Stimulated activated CD8-positive, alpha-beta memory T cell treated with anti-CD3 and anti-CD28 coated beads, Interleukin-4, amount 100 ng/mL, for 1 hour (primary cell): ENCODE data around the gene GRM5.

Experiments
- DNase-seq, 2 donors: peaks; one replicate each; pipeline ENCODE4 v3.0.0-alpha.2; 2020; ENCODE audit warnings: low read depth in 2 of 2, low spot score in 1 of 2

The GRM5 gene

GRCh38 chr11:88620568-88621130 is 445.1 kb downstream of the GRM5 start:
- DNase-seq: no peak

DNA sequence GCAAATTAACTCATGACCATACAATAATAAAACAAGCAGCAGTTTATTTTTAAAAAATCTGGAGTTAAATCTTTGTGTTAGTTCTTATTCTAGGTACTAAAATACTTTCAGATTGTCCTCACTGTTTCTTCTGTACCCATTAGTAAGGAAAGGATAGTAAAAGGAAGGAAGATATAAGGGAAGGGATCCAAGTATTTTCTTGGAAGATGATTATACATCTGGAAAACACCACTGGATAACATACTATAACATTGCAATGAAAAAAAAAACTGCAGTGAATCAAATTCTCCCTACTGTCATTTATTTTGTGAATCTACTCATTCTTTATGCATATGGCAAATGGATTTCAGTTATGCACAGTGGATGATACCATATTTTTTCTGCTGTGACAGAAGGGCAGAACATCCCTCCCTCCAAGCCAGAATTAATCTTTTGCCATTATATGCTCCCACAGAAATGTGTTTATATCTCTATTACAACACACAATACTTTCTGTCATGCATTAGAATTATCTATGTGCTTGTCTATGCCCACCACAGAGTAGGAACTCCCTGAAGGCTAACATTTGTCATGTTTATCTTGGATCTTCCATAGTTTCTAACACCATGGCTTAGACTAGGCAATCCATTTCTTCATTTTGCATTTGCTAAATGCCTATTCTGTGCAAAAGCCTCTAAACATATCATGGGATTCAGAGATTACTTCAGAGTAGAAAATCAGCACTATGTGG is 446.0 kb downstream of the GRM5 start:
- DNase-seq: no peak

DNA sequence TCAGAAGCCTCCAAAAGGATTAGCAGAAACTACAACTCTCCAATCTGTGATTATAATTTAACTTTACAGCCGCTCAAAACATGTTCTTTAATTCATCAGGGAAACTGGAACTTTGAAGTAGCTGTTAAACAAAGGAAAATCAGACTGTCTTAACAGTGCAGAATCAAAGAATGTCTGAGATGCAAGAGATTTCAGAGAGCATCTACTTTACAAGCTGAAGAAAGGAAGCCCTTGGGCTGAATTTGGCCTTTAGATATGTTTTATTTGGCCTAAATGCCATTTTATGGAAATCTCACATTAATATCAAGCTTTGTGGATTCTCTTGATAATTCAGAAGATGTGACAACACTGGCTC is 446.7 kb downstream of the GRM5 start:
- DNase-seq: no peak

GRCh38 chr11:88618327-88619070 is 447.3 kb downstream of the GRM5 start:
- no peak for DNase-seq

DNA sequence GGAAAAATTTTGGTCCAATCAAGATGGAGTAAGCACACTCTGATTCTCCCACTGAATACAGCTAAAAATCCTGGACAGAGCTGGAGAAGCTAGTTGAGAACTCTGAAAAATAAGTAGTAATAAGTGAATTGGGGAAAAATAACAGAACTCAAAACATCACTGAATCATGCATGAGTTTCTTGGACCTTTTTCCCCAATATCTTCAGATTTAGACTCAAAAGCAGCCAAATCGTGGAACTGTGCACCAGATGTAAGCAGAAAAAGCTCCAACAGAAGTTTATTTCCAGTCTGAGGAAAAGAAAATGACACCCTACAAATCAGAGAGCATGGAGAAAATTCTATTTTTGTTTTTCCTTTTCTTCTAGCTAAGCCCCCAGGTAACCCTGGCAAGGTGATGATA is 448.6 kb downstream of the GRM5 start:
- DNase-seq: no peak

DNA sequence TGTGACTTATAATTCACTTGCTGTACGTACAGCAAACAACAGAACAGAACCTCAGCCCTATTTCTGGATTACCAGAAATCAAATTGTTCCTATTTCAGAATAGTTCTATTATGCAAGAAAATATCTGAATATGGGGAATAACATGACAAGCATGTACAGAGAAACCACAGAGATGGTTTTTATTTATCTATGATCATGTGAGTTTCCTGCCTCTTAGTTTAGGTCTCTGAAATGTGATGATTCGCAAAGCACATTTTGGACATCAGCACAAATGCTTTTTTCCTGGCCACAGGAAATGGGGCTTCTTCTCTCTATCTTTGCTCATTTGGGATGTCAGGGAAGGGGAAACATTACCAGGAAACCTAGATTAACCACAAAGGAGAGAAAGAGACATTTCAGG is 461.5 kb downstream of the GRM5 start:
- DNase-seq: no peak

DNA sequence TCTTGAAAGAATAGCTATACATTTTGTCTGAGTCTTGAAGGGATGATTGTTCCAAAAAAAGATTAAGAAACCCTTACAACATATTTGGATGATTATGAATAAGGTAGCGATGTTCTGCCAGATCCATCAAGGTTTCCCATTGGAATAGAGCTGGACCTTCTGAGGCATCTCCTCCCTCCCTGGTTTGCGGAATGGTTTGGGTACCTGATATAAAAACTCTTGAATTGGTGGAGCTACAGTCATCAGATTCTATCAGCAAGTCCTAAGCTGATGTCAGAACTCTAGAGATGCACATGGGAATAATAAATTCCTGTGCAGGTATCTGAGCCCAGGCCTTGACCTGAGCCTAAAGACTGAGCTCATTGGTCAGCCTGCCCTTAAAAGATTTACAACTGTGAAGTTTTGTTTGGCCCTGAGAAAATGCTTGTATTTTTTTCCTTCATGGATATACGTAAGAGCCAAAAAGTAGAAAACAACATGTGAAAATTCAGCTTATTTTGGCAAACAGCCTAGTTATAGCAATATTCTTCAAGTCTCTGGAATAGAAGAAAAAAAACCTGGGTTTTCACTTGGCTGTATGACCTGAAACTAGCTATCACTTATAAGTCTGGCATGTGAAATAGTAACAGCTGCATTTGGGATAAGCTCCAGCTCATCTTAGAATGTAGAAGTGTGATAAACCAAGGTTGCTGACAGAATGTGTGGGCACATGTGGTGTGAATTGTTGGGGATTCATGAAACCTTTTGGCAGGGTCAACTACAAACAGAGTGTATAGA is 462.5 kb downstream of the GRM5 start:
- no peak for DNase-seq

DNA sequence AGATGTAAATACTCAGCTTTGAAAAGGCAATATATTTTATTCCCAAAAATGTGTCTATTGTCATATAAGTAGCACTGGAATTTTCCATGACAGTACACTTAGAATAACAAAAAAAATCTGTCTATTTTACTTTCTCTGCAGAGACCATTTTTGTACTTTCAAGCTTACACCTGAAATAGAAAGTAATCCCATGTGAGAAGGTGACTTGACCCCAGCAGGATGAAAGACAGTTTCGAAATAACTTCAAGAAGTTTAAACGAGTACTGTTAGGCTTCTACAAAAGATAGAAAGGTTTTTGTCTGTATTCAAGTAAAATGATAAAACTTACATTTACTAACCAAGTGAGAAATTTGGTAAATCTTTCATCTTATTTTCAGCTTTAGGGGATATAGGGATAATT is 468.4 kb downstream of the GRM5 start:
- DNase-seq: no peak

DNA sequence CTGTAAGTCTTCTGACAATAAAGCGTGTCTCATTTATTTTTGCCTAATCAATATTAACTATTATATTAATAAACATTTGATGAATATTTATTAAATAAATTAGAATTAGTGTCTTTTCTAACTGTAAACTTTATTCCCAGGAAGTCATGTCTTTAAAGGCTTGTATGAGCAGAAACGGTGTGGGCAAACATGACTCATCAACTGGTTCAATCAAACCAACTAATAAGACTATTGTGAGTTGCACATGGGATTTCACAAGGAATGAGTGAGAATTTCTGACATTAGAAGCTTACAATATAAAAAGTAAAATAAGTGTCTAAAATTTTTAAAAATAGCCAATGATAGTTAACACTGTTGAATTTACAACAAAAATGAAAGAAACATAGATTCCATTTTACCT is 469.0 kb downstream of the GRM5 start:
- DNase-seq: no peak

DNA sequence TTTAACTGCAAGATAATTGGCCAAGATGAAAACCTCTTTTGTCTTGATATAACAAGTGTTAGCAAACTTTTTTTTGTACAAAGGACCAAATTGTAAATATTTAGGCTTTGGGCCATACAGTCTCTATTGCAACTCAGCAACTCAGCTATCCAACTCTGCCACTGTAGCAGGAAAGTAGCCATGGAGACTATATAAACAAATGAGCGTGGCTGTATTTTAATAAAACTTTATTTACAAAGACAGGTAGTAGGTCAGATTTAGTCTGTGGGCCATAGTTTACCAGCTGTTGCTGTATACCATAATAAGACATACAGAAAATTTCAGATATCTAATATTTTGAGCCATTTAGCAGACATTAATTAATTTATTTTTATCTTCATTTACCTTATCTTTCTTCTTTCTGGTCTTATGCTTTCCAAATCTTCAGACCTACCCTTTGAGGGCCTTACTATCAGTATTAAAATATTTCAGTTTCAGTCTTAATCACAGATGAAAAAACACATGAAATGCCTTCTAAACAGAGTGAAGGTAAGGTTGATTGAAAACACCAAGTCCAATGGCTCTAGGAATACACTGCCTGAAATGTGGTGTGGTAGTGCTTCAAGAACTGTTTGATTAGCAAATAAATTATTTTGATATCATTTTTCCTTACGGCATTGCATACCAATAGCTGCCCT is 471.4 kb downstream of the GRM5 start:
- DNase-seq: no peak

- no peak for DNase-seq
Observed at GRCh38 chr11:88590361-88590760, 475.4 kb downstream of the GRM5 start.

- DNase-seq: no peak
Observed at GRCh38 chr11:88583251-88583650, 482.5 kb downstream of the GRM5 start.

DNA sequence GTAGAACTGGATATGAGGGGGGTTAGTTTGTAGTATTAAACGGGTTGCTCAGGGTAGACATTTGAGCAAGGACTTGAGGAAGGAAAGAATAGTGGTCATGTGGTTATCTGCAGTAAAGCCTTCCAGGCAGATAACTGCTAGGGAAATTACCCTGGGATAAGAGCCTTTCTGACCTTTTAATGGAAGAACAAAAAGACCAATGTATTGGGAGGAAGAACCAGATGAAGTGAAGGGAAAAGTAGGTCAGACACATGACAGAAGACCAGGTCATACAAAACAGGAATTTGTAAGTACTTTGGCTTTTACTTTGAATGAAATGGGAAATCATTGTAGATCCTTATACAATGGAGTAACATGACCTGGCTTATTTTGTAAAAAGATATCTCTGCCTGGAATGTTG is 486.3 kb downstream of the GRM5 start:
- DNase-seq: no peak

- no peak for DNase-seq
Observed at GRCh38 chr11:88576741-88577140, 489.0 kb downstream of the GRM5 start.

DNA sequence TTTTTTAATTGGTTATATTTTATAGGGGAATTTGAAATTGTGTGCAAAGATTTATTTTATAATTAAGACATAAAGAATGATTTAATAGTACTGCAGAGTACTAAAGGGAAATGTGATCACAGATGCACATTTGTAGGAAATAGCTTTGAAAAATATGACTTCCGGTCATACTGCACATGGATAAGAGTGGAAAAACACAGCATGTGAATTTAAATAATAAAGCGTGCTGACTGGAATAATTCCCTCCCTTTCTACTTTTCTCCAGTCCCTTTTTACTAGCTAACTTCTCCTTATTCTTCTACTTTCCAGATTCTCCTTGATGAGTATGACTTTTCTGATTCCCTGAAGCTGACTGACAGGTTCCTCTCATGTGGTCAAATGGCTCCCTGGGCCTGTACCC is 489.9 kb downstream of the GRM5 start:
- DNase-seq: no peak

- no peak for DNase-seq
Observed at GRCh38 chr11:88569342-88569741, 496.4 kb downstream of the GRM5 start.

DNA sequence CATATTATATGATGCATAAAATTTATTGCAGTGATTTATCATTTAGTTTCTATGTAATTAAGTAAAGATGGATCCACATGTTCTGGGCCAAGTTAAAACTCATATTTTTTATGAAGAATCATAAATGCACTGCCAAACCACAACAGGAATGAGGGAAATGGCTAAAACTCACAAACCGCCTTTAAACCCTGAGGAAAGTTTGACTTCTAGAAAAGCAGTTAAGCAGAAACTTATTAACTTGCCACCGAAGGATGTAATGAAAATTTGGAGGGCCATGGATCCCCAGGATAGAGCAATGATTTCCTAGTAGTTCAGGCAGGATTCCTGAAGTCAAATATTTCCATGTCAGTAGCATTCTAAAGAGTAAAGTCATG is 510.0 kb downstream of the GRM5 start:
- no peak for DNase-seq

- no peak for DNase-seq
Observed at GRCh38 chr11:88555018-88555828, 510.6 kb downstream of the GRM5 start.

DNA sequence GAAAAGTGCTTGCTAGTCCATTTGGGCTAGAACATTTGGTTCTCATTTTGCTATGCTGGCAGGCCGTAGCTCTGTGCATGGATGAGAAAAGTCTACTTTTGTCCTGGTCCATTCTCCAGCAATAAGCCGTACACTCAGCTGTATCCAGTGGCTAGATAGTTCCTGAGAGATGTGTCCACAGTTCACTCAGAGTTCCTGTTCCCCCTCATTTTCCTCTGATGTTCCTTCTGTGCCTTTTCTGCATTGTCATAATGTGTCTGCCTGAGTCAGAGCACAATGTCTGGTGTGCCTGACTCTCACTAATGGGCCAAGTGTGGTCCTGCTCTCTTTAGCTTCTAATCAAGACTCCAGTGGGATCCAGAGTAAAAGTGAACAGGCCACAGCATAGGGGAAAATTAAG is 512.6 kb downstream of the GRM5 start:
- DNase-seq: no peak

GRCh38 chr11:88552379-88553062 is 513.3 kb downstream of the GRM5 start:
- peak in 1 of 2 donors; percentile 1 for DNase-seq
